HEK293 (cell line): ENCODE results near the gene NEURL1.

ENCODE experiments used
- AEBP2 ChIP-seq: fragments of 450-650 bp; formaldehyde crosslinking; IDR thresholded peaks from 2 replicates; pipeline ENCODE4 v1.5.1; 2016; ENCODE audit warnings: missing biosample characterization, missing genetic modification characterization, borderline replicate concordance
- BCL6B ChIP-seq: fragments of 450-650 bp; formaldehyde crosslinking; IDR thresholded peaks from 2 replicates; pipeline ENCODE4 v1.5.1; 2017; ENCODE audit warnings: missing biosample characterization, missing genetic modification characterization
- EGR2 ChIP-seq: fragments of 450-650 bp; formaldehyde crosslinking; IDR thresholded peaks from 2 replicates; pipeline ENCODE4 v1.5.1; 2016; ENCODE audit warnings: low read depth, missing biosample characterization, missing genetic modification characterization
- HOXC10 ChIP-seq: sonication (generic); formaldehyde crosslinking; IDR thresholded peaks from 2 replicates; pipeline ENCODE4 v1.8.1; 2023; ENCODE audit warnings: mild to moderate bottlenecking, missing genetic modification reagents
- IKZF3 ChIP-seq: fragments of 450-650 bp; IDR thresholded peaks from 2 replicates; pipeline ENCODE4 v1.5.0; 2018; ENCODE audit warnings: missing biosample characterization, mild to moderate bottlenecking, missing genetic modification characterization, moderate library complexity
- KLF10 ChIP-seq: fragments of 450-650 bp; IDR thresholded peaks from 2 replicates; pipeline ENCODE4 v1.5.1; 2018; ENCODE audit warnings: missing biosample characterization, mild to moderate bottlenecking, missing genetic modification characterization
- OSR2 ChIP-seq: fragments of 450-650 bp; formaldehyde crosslinking; IDR thresholded peaks from 2 replicates; pipeline ENCODE4 v1.5.1; 2016; ENCODE audit warnings: missing biosample characterization, missing genetic modification characterization
- ZBTB6 ChIP-seq: fragments of 450-650 bp; formaldehyde crosslinking; IDR thresholded peaks from 2 replicates; pipeline ENCODE4 v1.5.1; 2017; ENCODE audit warnings: missing biosample characterization, missing genetic modification characterization
- ZBTB7A ChIP-seq: fragments of 450-650 bp; formaldehyde crosslinking; IDR thresholded peaks from 2 replicates; pipeline ENCODE4 v1.5.1; 2016; ENCODE audit warnings: low read depth, missing biosample characterization, missing genetic modification characterization
- ZBTB8A ChIP-seq: fragments of 450-650 bp; formaldehyde crosslinking; IDR thresholded peaks from 2 replicates; pipeline ENCODE4 v1.5.1; 2016; ENCODE audit warnings: missing biosample characterization, missing genetic modification characterization
- ZFP37 ChIP-seq: fragments of 450-650 bp; formaldehyde crosslinking; IDR thresholded peaks from 2 replicates; pipeline ENCODE4 v1.5.1; 2016; ENCODE audit warnings: missing biosample characterization, missing genetic modification characterization
- ZIC2 ChIP-seq: fragments of 450-650 bp; formaldehyde crosslinking; IDR thresholded peaks from 2 replicates; pipeline ENCODE4 v1.5.1; 2016; ENCODE audit warnings: missing biosample characterization, missing genetic modification characterization
- ZNF121 ChIP-seq: fragments of 450-650 bp; formaldehyde crosslinking; IDR thresholded peaks from 2 replicates; pipeline ENCODE4 v1.5.1; 2016; ENCODE audit warnings: missing biosample characterization, missing genetic modification characterization
- ZNF133 ChIP-seq: fragments of 450-650 bp; formaldehyde crosslinking; IDR thresholded peaks from 2 replicates; pipeline ENCODE4 v1.5.1; 2016; ENCODE audit warnings: missing biosample characterization, missing genetic modification characterization
- ZNF148 ChIP-seq: fragments of 450-650 bp; formaldehyde crosslinking; IDR thresholded peaks from 2 replicates; pipeline ENCODE4 v1.5.0; 2017; ENCODE audit warnings: missing biosample characterization, missing genetic modification characterization, borderline replicate concordance
- ZNF19 ChIP-seq: fragments of 450-650 bp; formaldehyde crosslinking; IDR thresholded peaks from 2 replicates; pipeline ENCODE4; 2016; ENCODE audit warnings: missing biosample characterization, missing genetic modification characterization, low read depth
- ZNF280C ChIP-seq: fragments of 450-650 bp; formaldehyde crosslinking; IDR thresholded peaks from 2 replicates; pipeline ENCODE4 v1.5.1; 2016; ENCODE audit warnings: missing biosample characterization, missing genetic modification characterization
- ZNF280D ChIP-seq: fragments of 450-650 bp; formaldehyde crosslinking; IDR thresholded peaks from 2 replicates; pipeline ENCODE4 v1.5.1; 2016; ENCODE audit warnings: missing biosample characterization, missing genetic modification characterization
- ZNF394 ChIP-seq: fragments of 450-650 bp; formaldehyde crosslinking; IDR thresholded peaks from 2 replicates; pipeline ENCODE4 v1.5.1; 2016; ENCODE audit warnings: missing biosample characterization, missing genetic modification characterization, mild to moderate bottlenecking, moderate library complexity, borderline replicate concordance
- ZNF433 ChIP-seq: fragments of 450-650 bp; formaldehyde crosslinking; IDR thresholded peaks from 2 replicates; pipeline ENCODE4 v1.5.1; 2016; ENCODE audit warnings: missing biosample characterization, missing genetic modification characterization, low read depth
- ZNF488 ChIP-seq: fragments of 450-650 bp; formaldehyde crosslinking; IDR thresholded peaks from 2 replicates; pipeline ENCODE4 v1.5.1; 2016; ENCODE audit warnings: missing biosample characterization, missing genetic modification characterization
- ZNF544 ChIP-seq: fragments of 450-650 bp; formaldehyde crosslinking; IDR thresholded peaks from 2 replicates; pipeline ENCODE4 v1.5.0; 2017; ENCODE audit warnings: missing biosample characterization, missing genetic modification characterization
- ZNF610 ChIP-seq: fragments of 450-650 bp; formaldehyde crosslinking; IDR thresholded peaks from 2 replicates; pipeline ENCODE4 v1.5.1; 2016; ENCODE audit warnings: missing biosample characterization, missing genetic modification characterization, borderline replicate concordance
- ZNF621 ChIP-seq: fragments of 450-650 bp; formaldehyde crosslinking; IDR thresholded peaks from 2 replicates; pipeline ENCODE4 v1.5.1; 2017; ENCODE audit warnings: missing biosample characterization, missing genetic modification characterization
- ZNF629 ChIP-seq: fragments of 450-650 bp; formaldehyde crosslinking; IDR thresholded peaks from 2 replicates; pipeline ENCODE4 v1.5.1; 2017; ENCODE audit warnings: missing biosample characterization, missing genetic modification characterization
- ZSCAN30 ChIP-seq: fragments of 450-650 bp; IDR thresholded peaks from 2 replicates; pipeline ENCODE4 v1.5.1; 2018; ENCODE audit warnings: missing biosample characterization, mild to moderate bottlenecking, missing genetic modification characterization, moderate library complexity

The NEURL1 gene

GRCh38 chr10:103542764-103543616, 49.5 kb downstream of the NEURL1 start (continued):
- TF ChIP-seq ZNF280C, result no peak
- peak; percentile 70; the same call in 1 of the 2 replicates for TF ChIP-seq ZNF394 (tag by site-specific recombination)
- TF ChIP-seq ZNF280D (tag by site-specific recombination), result no peak
- no peak for TF ChIP-seq ZBTB6
- no peak for TF ChIP-seq BCL6B (tag by site-specific recombination)
- TF ChIP-seq ZNF148 (tag by site-specific recombination), result no peak
- TF ChIP-seq ZNF133 (tag by site-specific recombination), result no peak
- no peak for TF ChIP-seq ZNF544 (tag by site-specific recombination)
- peak; percentile 55 for TF ChIP-seq ZIC2 (tag by site-specific recombination)
- TF ChIP-seq ZBTB7A (tag by site-specific recombination), result no peak
- TF ChIP-seq HOXC10 (CRISPR knock-in tag), result no peak
- no peak for TF ChIP-seq AEBP2 (tag by site-specific recombination)
- no peak for TF ChIP-seq ZNF629
- peak; percentile 54; the same call in 1 of the 2 replicates for TF ChIP-seq IKZF3 (tag by site-specific recombination)
- TF ChIP-seq ZBTB8A (tag by site-specific recombination), result peak; percentile 54; the same call in 1 of the 2 replicates
- TF ChIP-seq ZNF19, result no peak
- no peak for TF ChIP-seq ZNF488
- no peak for TF ChIP-seq ZNF433
- TF ChIP-seq OSR2 (tag by site-specific recombination), result no peak
- TF ChIP-seq KLF10 (tag by site-specific recombination), result no peak
- TF ChIP-seq ZNF610 (tag by site-specific recombination), result no peak
- TF ChIP-seq ZNF621 (tag by site-specific recombination), result no peak
- peak; percentile 55; the same call in 1 of the 2 replicates for TF ChIP-seq EGR2
- TF ChIP-seq ZFP37 (tag by site-specific recombination), result no peak
- no peak for TF ChIP-seq ZNF121 (tag by site-specific recombination)
- TF ChIP-seq ZSCAN30, result no peak; the same call in 1 of the 2 replicates
